Spleen (tissue), 11 donors: ENCODE results near the gene TACR1. TPM values are rescaled to one million over a fixed set of nuclear protein-coding genes. Genes with fewer than 3 reads are reported as not detected.
A peak's percentile ranks its signal among the peaks of the same experiment; 100 is the strongest.

Experiments used
- DNase-seq: peaks from one replicate; pipeline ENCODE4 v3.0.0-alpha.2; 2020
- H3K27ac ChIP-seq, 8 donors: fragments of 200-600 bp; sonication (generic) in 7 of 8; 1 replicate in 4 of 8; 2 replicates in 4 of 8; pipeline versions ENCODE4 v1.5.0 to v1.8.0; 2016 to 2021; ENCODE audit warnings: inconsistent platforms in 4 of 8, mild to moderate bottlenecking in 4 of 8, moderate library complexity in 1 of 8
- H3K27me3 ChIP-seq, 7 donors: fragments of 200-600 bp; sonication (generic) in 6 of 7; replicated peaks in 1 of 7; 1 replicate in 4 of 7; 2 replicates in 3 of 7; pipeline versions ENCODE4 v1.5.0 to v1.8.0; 2016 to 2021; ENCODE audit warnings: inconsistent platforms in 3 of 7, mild to moderate bottlenecking in 1 of 7
- H3K36me3 ChIP-seq, 6 donors: fragments of 200-600 bp; sonication (generic) in 5 of 6; 1 replicate in 4 of 6; 2 replicates in 2 of 6; pipeline versions ENCODE4 v1.5.0 to v1.8.0; 2016 to 2021; ENCODE audit warnings: inconsistent platforms in 2 of 6
- H3K4me1 ChIP-seq, 6 donors: fragments of 200-600 bp; sonication (generic) in 5 of 6; 1 replicate in 3 of 6; 2 replicates in 3 of 6; pipeline versions ENCODE4 v1.5.0 to v1.8.0; 2016 to 2021; ENCODE audit warnings: inconsistent platforms in 3 of 6
- H3K4me3 ChIP-seq, 8 donors: fragments of 200-600 bp; sonication (generic) in 7 of 8; 1 replicate in 4 of 8; 2 replicates in 4 of 8; pipeline versions ENCODE4 v1.5.0 to v1.8.0; 2016 to 2021; ENCODE audit warnings: inconsistent platforms in 4 of 8, mild to moderate bottlenecking in 4 of 8, moderate library complexity in 2 of 8
- H3K9me3 ChIP-seq, 8 donors: fragments of 200-600 bp; sonication (generic) in 7 of 8; 1 replicate in 4 of 8; 2 replicates in 4 of 8; pipeline versions ENCODE4 v1.5.0 to v1.8.0; 2016 to 2021; ENCODE audit warnings: inconsistent platforms in 4 of 8
- CTCF ChIP-seq, 11 experiments: fragments of 200-600 bp in 7 of 11; fragments of 450-650 bp in 4 of 11; sonication (generic) in 4 of 11; IDR thresholded peaks in 8 of 11; conservative IDR thresholded peaks in 3 of 11; 1 replicate in 7 of 11; 2 replicates in 4 of 11; pipeline versions ENCODE4 v1.4.0 to v1.8.0; 2016 to 2021; ENCODE audit warnings: antibody characterized with exemption in 11 of 11, inconsistent platforms in 4 of 11, mild to moderate bottlenecking in 1 of 11
- POLR2A ChIP-seq, 3 donors: fragments of 450-650 bp; IDR thresholded peaks; one replicate each; pipeline ENCODE4 v1.5.1; 2017; ENCODE audit warnings: antibody characterized with exemption in 3 of 3, mild to moderate bottlenecking in 1 of 3
- POLR2AphosphoS5 ChIP-seq, 3 donors: sonication (generic); formaldehyde crosslinking; IDR thresholded peaks; one replicate each; pipeline ENCODE4 v1.5.1; 2017; ENCODE audit warnings: antibody characterized with exemption in 3 of 3
- WGBS, 5 donors: extraction: QIAGEN DNeasy Blood & Tissue Kit in 3 of 5; methylation state at CpG; one replicate each; pipeline versions ENCODE4 v1.1.5 to v1.1.7; 2013 to 2018; 5-methylcytosine and 5-hydroxymethylcytosine counted together
- intact Hi-C: fragments of 100-400 bp; cut with DNase I; formaldehyde crosslinking; loops from one replicate; pipeline ENCODE4 v1.15.0; 2023; ENCODE audit warnings: low total_unique reads
- polyA plus RNA-seq, 3 donors: library from polyadenylated mRNA; stranded (reverse); fragments of 200-250 nt; gene quantifications; one replicate each; pipeline ENCODE4 v1.2.1, GENCODE V29; 2013
- total RNA-seq, 7 donors: library from RNA; depleted of rRNA in 3 of 7; stranded (reverse); fragments of >200 nt in 3 of 7; fragmentation: NEBNext Ultra II Directional in 4 of 7; extraction: Animal tissue kit (Norgen Biotek cat#: 25700) in 4 of 7; gene quantifications; one replicate each; pipeline versions ENCODE4 v1.1.0 to v1.2.1, GENCODE V29; 2016 to 2021
- donor health status: healthy with polysubstance abuse.
- donor health status: DM: no; HTN: no; CAD: no; lungs with moderate emphysema.
- donor health status: DM: no; HTN: no; CAD: no.
- donor health status: Bipolar disorder and iron deficiency.
- donor health status: healthy.
- donor health status: DM: no; HTN: no; CAD: no.
- donor health status: DM: yes; HTN: yes; CAD: no.

TACR1 gene
- total and polyA plus RNA-seq, 10 donors: 0.02 to 0.28 (median 0.13) TPM; not detected in 3

GRCh38 chr2:75066121-75066902 lies 133.0 kb downstream of the TACR1 start:
- Histone ChIP-seq H3K4me3 (no peak overlapping the region), H3K36me3 (no peaks in the 10 kb centered on the region), H3K27ac (no peak overlapping the region), H3K4me1 (no peaks in the 10 kb centered on the region), H3K27me3 (no peaks in the 10 kb centered on the region), H3K9me3 (no peaks in the 10 kb centered on the region)
- no peak for DNase-seq
- 90 to 93% (median 92%) methylated on average over 6 of the region's 6 CpGs for WGBS, 5 donors
- intact Hi-C loops: loop anchor here (10.0 kb wide), 1 partner anchor 338 kb away; no protein-coding TSS in a partner anchor
- TF ChIP-seq POLR2A (IDR thresholded peaks at IDR 0.05): no peak

- no peak for DNase-seq
- Histone ChIP-seq H3K27ac (no peak overlapping the region), H3K4me1 (no peaks in the 10 kb centered on the region), H3K9me3 (no peaks in the 10 kb centered on the region), H3K4me3 (no peak overlapping the region), H3K27me3 (no peaks in the 10 kb centered on the region), H3K36me3 (no peaks in the 10 kb centered on the region)
- intact Hi-C loops: loop anchor here (10.0 kb wide), 1 partner anchor 339 kb away; no protein-coding TSS in a partner anchor
- WGBS, 5 donors: 82 to 90% (median 85%) methylated on average over 8 of the region's 8 CpGs
- TF ChIP-seq POLR2AphosphoS5 (IDR thresholded peaks at IDR 0.05): no peak
- no peak for TF ChIP-seq CTCF (IDR thresholded peaks at IDR 0.05 in 8 of 11, conservative IDR thresholded peaks at IDR 0.05 in 3 of 11)
- TF ChIP-seq POLR2A (IDR thresholded peaks at IDR 0.05): no peak
Observed at GRCh38 chr2:75065402-75066008, 133.8 kb downstream of the TACR1 start.

- Histone ChIP-seq H3K36me3 (no peaks in the 10 kb centered on the region), H3K9me3 (no peaks in the 10 kb centered on the region), H3K27me3 (no peaks in the 10 kb centered on the region), H3K27ac (no peak overlapping the region), H3K4me1 (no peaks in the 10 kb centered on the region), H3K4me3 (no peak overlapping the region)
- intact Hi-C loops: loop anchor here (10.0 kb wide), 1 partner anchor 340 kb away; no protein-coding TSS in a partner anchor
- peak; percentile 84 for DNase-seq
- TF ChIP-seq POLR2A (IDR thresholded peaks at IDR 0.05): no peak
- TF ChIP-seq CTCF (IDR thresholded peaks at IDR 0.05 in 8 of 11, conservative IDR thresholded peaks at IDR 0.05 in 3 of 11): peak; percentile 24 to 88 (median 58)
- WGBS, 5 donors: 43 to 68% (median 47%) methylated on average over 5 to 8 of the region's 8 CpGs
Observed at GRCh38 chr2:75064691-75065396, 134.5 kb downstream of the TACR1 start.

- no peaks in the 10 kb centered on the region for H3K9me3 ChIP-seq
- H3K36me3 ChIP-seq: no peaks in the 10 kb centered on the region
- no peak for DNase-seq
- H3K27ac ChIP-seq: no peak overlapping the region
- no peaks in the 10 kb centered on the region for H3K4me1 ChIP-seq
- WGBS, 5 donors: 83 to 97% (median 89%) methylated on average over 1 of the region's 1 CpG
- intact Hi-C loops: loop anchor here (10.0 kb wide), 1 partner anchor 341 kb away; no protein-coding TSS in a partner anchor
- H3K4me3 ChIP-seq: no peak overlapping the region
- TF ChIP-seq POLR2AphosphoS5 (IDR thresholded peaks at IDR 0.05): no peak
- no peak for TF ChIP-seq CTCF (IDR thresholded peaks at IDR 0.05 in 8 of 11, conservative IDR thresholded peaks at IDR 0.05 in 3 of 11)
- TF ChIP-seq POLR2A (IDR thresholded peaks at IDR 0.05): no peak
- no peaks in the 10 kb centered on the region for H3K27me3 ChIP-seq
Observed at GRCh38 chr2:75063906-75064305, 135.4 kb downstream of the TACR1 start.
